Measurements from ENCODE around the gene UBE2C.
"Not testable (repeated sequence)": the region's sequence is repeated elsewhere in the genome, so short reads cannot be mapped to it uniquely, and the experiment has no call there.

GRCh38 chr20:45797955-45798354, 14.5 kb upstream of the UBE2C start:
- not testable (repeated sequence) for TF ChIP-seq CTCF (conservative IDR thresholded peaks at IDR 0.05); ZFX (IDR thresholded peaks at IDR 0.05)
